GM18873 (cell line): ENCODE results near the gene EPB41L4B.
"Not testable (repeated sequence)": the region's sequence is repeated elsewhere in the genome, so short reads cannot be mapped to it uniquely, and the experiment has no call there.

Source experiments
- ATAC-seq: cut with Tn5 transposase; IDR thresholded peaks from one replicate; pipeline ENCODE4 v1.9.1; 2021; ENCODE audit warnings: mild to moderate bottlenecking, moderate library complexity, moderate number of reproducible peaks; ENCODE audit not compliant: unreplicated experiment, low FRiP score

The EPB41L4B gene

GRCh38 chr9:109302606-109303005 is 18.3 kb downstream of the EPB41L4B start:
- no peak for ATAC-seq

DNA sequence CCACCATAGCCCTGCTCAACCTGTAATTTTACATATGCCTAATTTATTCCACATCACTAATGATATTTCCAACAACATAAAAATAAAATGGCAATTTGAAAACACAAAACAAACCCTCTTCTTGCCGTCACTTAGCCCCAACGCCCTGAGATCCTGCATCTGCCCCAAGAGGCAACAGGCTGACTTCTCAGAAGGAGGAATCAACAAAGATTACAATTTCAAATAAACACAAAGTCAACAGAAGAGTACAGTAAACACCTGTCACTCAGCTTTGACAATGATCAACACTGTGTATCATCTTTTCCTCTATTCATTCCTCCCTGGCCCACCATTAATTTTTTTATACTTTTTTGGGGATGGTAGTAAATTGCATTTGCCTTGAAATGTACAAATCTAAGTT is 19.8 kb downstream of the EPB41L4B start:
- ATAC-seq, result no peak

- no peak for ATAC-seq
These were observed 21.0 kb downstream of the EPB41L4B start for GRCh38 chr9:109299891-109300290.

DNA sequence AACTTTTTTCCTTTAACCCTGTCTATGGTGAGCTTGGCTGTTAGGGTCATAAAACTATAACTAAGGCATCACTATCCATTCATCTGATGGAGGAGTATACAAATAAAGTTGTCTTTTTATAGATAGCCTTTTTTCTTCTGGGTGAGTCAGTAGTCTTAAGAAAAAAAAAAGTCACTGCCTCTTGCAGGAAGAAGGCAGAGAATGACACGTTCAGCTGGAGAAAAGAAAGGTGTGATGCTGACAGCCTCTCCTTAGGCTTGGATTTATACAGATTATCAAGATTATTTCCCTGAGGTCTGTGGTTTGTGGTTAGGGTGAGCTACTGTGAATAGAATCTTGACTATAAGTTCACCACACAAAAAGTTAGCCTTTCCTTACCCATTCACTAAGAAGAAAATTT is 23.0 kb downstream of the EPB41L4B start:
- ATAC-seq, result no peak

DNA sequence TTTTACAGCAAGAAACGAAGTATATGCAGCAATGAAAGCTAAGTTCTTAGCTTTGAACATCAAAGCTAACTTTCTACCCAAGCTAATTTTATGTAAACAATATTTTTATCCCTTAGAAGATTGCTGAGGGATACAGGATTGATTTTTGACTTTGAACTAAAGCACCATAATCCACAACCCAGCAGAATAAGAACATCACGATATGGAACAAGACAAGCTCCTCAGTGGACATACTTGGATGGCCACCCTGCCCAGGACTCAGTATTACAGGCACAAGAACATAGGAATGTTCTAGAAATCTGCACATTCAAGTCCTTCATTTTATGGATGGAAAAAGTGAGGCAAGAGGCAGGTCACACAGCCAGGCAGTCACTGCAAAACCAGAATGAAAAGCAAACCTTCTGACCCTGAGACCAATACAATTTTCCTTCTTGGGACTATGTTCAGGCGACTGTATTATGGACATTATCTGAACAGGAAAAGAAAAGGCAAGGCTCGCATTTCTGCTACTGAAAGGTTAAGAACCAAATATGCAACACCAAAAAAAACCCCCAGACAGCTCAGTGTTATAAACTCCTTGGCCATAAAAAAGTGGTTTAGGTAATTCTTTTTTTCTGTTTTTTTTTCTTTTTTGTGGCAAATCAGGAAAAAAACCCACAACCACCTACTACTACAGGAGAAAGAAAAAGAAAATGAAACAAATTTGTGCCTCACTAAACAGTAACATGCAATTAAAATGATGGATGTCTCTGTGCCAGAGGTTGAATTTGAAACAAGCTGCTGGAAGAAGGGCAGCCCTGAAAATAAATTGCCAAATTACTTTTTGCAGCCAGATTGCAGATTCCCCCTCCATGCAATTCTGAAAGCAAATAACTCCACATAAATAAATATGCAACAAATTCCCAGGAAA is 25.4 kb downstream of the EPB41L4B start:
- ATAC-seq, result no peak

DNA sequence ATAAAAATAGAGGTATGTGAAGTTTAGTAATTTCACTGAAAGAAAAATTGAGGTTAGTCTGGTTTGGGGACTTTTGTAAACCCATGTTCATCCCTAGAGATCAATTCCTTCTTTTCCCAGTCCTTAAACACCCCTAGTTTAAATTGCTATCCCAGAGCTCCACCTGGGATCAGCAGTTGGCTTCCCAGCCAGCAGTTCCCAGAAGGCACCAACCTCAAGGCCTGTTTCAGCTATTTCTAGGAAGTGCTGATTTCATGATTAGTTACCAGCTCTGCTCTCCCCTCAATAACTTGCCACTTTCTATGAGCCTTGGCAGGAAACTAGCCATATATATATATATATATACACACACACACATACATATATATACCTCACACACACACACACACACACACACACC is 30.5 kb downstream of the EPB41L4B start:
- ATAC-seq, result no peak

DNA sequence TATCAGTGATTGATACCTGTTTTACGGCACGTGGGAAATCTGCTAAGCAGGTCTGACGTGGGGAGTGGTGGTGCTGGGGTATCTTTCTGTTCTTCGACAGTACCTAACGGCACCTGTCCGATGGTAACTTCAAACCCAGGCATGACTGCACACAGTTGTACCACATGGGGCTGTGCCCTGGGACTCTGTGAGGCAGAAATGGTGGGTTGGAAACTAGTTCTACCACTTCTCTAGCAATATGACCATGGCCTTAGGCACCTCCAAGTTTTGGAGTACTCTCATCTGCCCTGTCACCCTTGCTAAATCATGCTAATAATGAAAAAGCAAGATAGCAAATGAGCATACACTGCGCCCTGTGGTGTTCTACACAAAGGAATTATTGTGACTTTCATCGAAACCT is 30.9 kb downstream of the EPB41L4B start:
- no peak for ATAC-seq

DNA sequence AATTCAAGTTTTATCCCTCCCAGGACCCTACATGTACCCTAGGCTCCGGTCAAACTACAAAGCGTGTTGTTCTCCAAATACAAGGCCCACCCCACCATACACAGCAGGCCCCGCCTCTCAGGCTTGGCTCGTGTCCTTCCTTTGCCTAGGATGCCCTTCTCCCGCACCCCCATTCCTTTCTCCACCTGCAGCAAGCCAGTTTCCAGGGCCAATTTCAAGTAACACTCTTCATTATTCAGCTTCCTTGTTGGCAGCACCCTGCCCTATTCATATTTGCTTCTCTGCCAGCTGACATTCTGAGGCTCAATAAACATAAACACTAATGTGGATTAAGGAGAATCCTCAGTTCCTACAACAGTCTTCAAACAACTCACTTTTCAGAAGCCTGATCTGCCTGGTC is 31.7 kb downstream of the EPB41L4B start:
- ATAC-seq, result no peak

- no peak for ATAC-seq
These were observed 33.9 kb downstream of the EPB41L4B start for GRCh38 chr9:109286981-109287380.

DNA sequence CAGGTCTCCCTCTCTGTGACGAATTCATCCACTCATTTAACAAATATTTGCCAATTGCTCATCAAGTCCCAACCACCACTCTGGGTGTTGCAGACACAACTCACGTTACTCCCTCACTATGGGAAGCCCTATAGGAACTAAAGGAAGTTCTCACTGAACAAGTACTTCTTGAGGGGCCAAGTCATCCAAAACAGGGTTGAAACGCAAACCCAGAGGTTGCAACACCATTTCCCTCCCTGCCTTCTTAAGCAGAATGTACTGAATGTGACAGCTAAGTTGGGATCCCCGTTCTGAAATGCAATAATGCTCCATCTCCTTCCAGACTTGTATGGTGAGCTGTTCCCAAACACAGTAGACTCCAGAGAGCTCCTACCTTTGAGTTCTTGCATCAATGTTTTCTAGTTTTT is 34.3 kb downstream of the EPB41L4B start:
- no peak for ATAC-seq

DNA sequence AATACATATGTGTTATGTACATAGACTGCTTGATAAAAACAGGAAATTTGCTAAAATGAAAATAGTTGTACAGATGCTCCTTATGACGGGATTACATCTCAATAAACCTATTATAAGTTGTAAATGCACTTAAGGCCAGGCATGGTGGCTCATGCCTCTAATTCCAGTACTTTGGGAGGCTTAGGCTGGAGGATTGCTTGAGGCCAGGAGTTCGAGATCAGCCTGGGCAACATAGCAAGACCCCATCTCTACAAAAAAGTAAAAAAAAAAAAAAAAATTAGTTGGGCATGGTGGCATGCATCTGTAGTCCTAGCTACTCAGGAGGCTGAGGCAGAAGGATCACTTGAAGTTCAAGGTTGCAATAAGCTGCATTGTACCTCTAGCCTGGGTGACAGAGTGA is 37.2 kb downstream of the EPB41L4B start:
- ATAC-seq, result not testable (repeated sequence)

DNA sequence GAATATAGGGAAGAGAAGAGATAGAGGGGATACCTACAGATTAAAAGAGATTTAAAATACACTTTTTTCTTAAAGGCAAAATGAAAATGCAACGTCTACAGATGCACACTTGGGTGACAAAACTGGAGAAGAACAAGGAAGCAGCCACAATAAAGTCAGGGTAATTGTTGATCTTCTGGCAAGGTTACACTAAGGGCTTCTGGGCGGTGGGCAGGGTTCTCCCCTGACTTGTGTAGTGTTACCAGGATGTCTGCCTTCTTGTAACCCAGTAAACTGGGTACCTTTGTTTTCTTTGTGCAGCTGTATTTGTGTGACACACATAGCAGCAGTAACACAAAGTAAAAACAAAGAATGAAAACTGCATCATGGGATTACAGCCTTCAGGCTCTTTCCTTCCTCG is 37.8 kb downstream of the EPB41L4B start:
- ATAC-seq, result no peak

DNA sequence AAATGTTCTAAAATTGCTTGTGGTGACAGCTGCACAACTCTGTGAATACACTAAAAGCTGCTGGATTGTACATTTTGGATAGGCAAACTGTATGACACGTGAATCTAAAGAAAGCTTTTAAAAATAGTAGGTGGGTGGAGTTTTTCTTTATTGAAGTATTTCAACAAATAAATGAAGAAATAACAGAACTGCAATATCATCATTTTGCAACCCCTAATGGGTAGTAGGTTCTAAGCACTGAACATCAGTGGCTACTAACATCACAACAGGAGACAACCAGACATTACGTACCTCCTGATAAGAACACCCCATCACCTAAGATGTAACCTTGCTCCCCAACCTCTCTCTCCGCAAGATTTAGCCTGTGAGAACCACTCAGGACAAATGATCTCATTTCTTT is 38.6 kb downstream of the EPB41L4B start:
- ATAC-seq, result no peak

GRCh38 chr9:109281518-109281917 is 39.3 kb downstream of the EPB41L4B start:
- ATAC-seq, result no peak

DNA sequence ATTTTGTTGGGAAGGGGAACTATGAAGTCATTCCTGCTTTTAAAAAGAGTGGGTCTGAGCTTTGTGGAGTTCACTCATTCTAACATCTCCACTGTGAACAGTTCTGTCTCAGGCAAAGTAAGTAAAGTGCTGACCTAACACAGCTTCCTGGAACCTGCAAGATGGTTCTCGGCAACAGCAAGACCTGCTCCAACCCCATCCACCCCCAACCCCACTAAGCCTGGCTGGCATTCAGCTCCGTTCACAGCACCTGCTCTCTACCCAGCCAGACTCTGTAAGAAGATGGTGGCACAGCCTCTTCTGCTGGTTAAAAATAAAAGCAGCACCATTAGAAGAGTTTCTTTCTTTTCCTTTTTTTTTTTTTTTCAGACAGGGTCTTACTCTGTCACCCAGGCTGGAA is 42.0 kb downstream of the EPB41L4B start:
- ATAC-seq, result no peak

DNA sequence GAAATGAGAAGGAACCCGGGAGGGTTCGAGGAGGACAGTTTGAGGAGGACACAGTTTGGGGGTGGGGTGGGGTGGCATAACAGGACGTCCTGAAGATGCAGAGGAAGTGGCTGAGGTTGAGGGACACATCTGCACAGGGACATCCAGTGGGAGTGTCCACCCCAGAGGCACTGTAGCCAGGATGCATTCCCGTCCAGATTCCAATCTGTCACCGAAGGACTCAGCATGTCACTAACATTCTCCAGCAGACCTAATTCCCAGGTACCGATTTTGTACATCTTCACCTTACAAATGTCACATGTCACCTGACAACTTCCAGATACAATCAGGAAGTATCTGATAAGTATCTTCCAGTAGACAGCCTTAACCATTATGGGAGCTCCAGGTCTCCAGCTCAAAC is 42.6 kb downstream of the EPB41L4B start:
- ATAC-seq, result no peak

DNA sequence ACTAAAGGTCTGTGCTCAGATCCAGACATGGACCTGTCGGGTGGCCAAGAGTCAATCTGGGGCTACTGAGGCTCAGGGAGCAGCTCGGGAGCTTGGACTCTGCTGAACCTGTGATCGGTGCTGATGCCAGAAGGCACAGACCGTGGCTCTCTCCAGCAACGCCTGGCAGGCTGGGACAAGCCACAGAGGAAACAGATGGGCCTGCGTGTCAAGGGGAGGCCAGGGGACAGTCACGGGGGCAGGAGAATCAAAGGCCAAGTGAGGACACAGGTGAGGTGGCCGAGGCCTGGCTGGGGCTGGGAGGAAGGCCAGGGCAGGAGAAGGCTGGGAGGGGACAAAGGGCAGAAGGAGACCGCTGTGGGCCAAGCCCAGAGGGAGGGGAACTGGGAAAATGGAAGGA is 43.4 kb downstream of the EPB41L4B start:
- ATAC-seq, result no peak

GRCh38 chr9:109276469-109277440 is 44.1 kb downstream of the EPB41L4B start:
- no peak for ATAC-seq

- ATAC-seq, result no peak
These were observed 45.8 kb downstream of the EPB41L4B start for GRCh38 chr9:109274884-109275730.

DNA sequence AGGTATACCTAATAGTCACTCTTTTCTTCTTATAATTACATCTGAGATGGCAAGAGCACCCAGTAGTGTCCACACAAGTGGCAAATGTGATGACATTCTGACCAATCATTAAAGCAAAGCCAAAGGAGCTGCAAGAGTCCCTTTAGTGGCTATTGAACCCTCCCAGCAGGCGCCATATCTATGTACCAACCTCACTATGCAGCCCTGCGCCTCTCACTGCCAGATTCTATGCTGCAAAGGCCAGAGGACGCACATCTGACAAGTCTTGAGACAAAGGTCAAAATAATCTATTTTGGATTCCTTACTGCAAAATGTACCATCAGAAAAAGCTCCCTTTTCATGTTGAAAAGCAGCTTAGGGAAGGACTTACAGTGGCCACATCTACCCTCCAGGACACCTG is 47.0 kb downstream of the EPB41L4B start:
- no peak for ATAC-seq
